Liver (tissue), 3 donors: ENCODE measurements around the gene CCDC136.

Experiments
- ATF3 ChIP-seq: IDR thresholded peaks from 2 replicates; pipeline ENCODE4 v1.6.1; 2016; ENCODE audit warnings: antibody characterized with exemption
- CTCF ChIP-seq: fragments of 150-350 bp; IDR thresholded peaks from 2 replicates; pipeline ENCODE4 v1.5.1; 2017; ENCODE audit warnings: improper control_type of control experiment, low read depth, low read length; ENCODE audit not compliant: missing input control
- FOXA1 ChIP-seq: IDR thresholded peaks from 2 replicates; pipeline ENCODE4 v1.6.1; 2016; ENCODE audit warnings: antibody characterized with exemption
- GABPA ChIP-seq, 2 donors: IDR thresholded peaks in 1 of 2; conservative IDR thresholded peaks in 1 of 2; 2 replicates each; pipeline ENCODE4 v1.6.1; 2016; ENCODE audit warnings: antibody characterized with exemption in 2 of 2, mild to moderate bottlenecking in 1 of 2, moderate library complexity in 1 of 2
- JUND ChIP-seq, 2 donors: IDR thresholded peaks; 2 replicates each; pipeline ENCODE4 v1.6.1; 2016; ENCODE audit warnings: antibody characterized with exemption in 2 of 2
- MAX ChIP-seq: IDR thresholded peaks from 2 replicates; pipeline ENCODE4 v1.6.1; 2016; ENCODE audit warnings: antibody characterized with exemption
- REST ChIP-seq: IDR thresholded peaks from 2 replicates; pipeline ENCODE4 v1.6.1; 2016; ENCODE audit warnings: antibody characterized with exemption, mild to moderate bottlenecking
- TAF1 ChIP-seq: conservative IDR thresholded peaks from 2 replicates; pipeline ENCODE4 v1.6.1; 2016; ENCODE audit warnings: antibody characterized with exemption, mild to moderate bottlenecking
- YY1 ChIP-seq: IDR thresholded peaks from 2 replicates; pipeline ENCODE4 v1.6.1; 2016; ENCODE audit warnings: antibody characterized with exemption, mild to moderate bottlenecking
- donor health status: healthy.
- donor health status: healthy.

GRCh38 chr7:128744366-128744905 is 47.3 kb upstream of the CCDC136 start:
- TF ChIP-seq CTCF (no peak), TAF1 (no peak), ATF3 (no peak), JUND (IDR thresholded peaks at IDR 0.05) (no peak), GABPA (IDR thresholded peaks at IDR 0.05 in 1 of 2, conservative IDR thresholded peaks at IDR 0.05 in 1 of 2) (no peak), MAX (no peak), FOXA1 (no peak), YY1 (no peak), REST (no peak)
